ENCODE data around the gene OR1D2.

Gene OR1D2

GRCh38 chr17:3040882-3041281 lies 63.3 kb downstream of the OR1D2 start:
- Histone ChIP-seq H3K27me3 (ENCODE audit: insufficient read depth, low read length) (no peaks in the 10 kb centered on the region), H3K9me2 (ENCODE audit: low read depth, low read length) (no peaks in the 10 kb centered on the region), H3K9me3 (ENCODE audit: low read length) (peaks cover 8% of the 10 kb centered on the region; the same call in 1 of the 2 replicates), H2AFZ (ENCODE audit: low read length) (no peak overlapping the region), H3K4me3 (ENCODE audit: low read depth, low read length, poor library complexity, severe bottlenecking) (no peak overlapping the region), H3K4me2 (ENCODE audit: low read length) (no peak overlapping the region), H3K4me1 (ENCODE audit: insufficient read depth, low read length, severe bottlenecking) (no peaks in the 10 kb centered on the region), H4K20me1 (ENCODE audit: insufficient read depth, low read length) (no peaks in the 10 kb centered on the region), H3K27ac (ENCODE audit: low read depth, low read length, poor library complexity, severe bottlenecking) (no peak overlapping the region), H3F3A (ENCODE audit: insufficient read depth, low read length) (no peaks in the 10 kb centered on the region), H3K36me3 (ENCODE audit: insufficient read depth, low read length) (no peaks in the 10 kb centered on the region), H3K9ac (ENCODE audit: low read length) (no peak overlapping the region), H3K79me2 (ENCODE audit: insufficient read depth, low read length) (no peaks in the 10 kb centered on the region)
- no peak for TF ChIP-seq EZH2 (IDR thresholded peaks at IDR 0.05; ENCODE audit: borderline replicate concordance, low read length)
- TF ChIP-seq, protein P1, sequence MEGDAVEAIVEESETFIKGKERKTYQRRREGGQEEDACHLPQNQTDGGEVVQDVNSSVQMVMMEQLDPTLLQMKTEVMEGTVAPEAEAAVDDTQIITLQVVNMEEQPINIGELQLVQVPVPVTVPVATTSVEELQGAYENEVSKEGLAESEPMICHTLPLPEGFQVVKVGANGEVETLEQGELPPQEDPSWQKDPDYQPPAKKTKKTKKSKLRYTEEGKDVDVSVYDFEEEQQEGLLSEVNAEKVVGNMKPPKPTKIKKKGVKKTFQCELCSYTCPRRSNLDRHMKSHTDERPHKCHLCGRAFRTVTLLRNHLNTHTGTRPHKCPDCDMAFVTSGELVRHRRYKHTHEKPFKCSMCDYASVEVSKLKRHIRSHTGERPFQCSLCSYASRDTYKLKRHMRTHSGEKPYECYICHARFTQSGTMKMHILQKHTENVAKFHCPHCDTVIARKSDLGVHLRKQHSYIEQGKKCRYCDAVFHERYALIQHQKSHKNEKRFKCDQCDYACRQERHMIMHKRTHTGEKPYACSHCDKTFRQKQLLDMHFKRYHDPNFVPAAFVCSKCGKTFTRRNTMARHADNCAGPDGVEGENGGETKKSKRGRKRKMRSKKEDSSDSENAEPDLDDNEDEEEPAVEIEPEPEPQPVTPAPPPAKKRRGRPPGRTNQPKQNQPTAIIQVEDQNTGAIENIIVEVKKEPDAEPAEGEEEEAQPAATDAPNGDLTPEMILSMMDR (IDR thresholded peaks at IDR 0.05; ENCODE audit: low read length) = no peak

DNA sequence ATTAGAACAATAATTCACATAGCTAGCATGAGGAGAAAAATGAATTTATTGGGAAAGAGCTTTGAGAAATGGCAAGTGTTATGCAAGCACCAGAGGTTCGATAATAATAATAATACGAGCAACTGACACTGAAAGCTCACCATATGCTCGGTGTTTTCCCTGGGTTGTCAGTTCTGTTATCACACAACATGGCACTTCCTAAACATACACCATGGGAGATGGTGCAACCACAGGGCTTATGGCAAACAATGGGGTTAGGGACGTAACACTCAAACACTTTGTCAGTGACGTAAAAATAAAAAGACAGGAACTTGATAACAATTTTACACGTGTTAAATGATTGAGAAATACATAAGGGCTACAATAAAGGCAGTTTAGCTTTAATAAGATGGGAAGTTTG lies 64.5 kb downstream of the OR1D2 start:
- Histone ChIP-seq H3K36me3 (ENCODE audit: insufficient read depth, low read length) (no peaks in the 10 kb centered on the region), H3K9me2 (ENCODE audit: low read depth, low read length) (no peaks in the 10 kb centered on the region), H3K79me2 (ENCODE audit: insufficient read depth, low read length) (no peaks in the 10 kb centered on the region), H4K20me1 (ENCODE audit: insufficient read depth, low read length) (no peaks in the 10 kb centered on the region), H3K27ac (ENCODE audit: low read depth, low read length, poor library complexity, severe bottlenecking) (no peak overlapping the region), H3K4me3 (ENCODE audit: low read depth, low read length, poor library complexity, severe bottlenecking) (no peak overlapping the region), H3K4me1 (ENCODE audit: insufficient read depth, low read length, severe bottlenecking) (no peaks in the 10 kb centered on the region), H3F3A (ENCODE audit: insufficient read depth, low read length) (no peaks in the 10 kb centered on the region), H3K27me3 (ENCODE audit: insufficient read depth, low read length) (no peaks in the 10 kb centered on the region), H2AFZ (ENCODE audit: low read length) (no peak overlapping the region), H3K9me3 (ENCODE audit: low read length) (peaks cover 8% of the 10 kb centered on the region; the same call in 1 of the 2 replicates), H3K4me2 (ENCODE audit: low read length) (no peak overlapping the region), H3K9ac (ENCODE audit: low read length) (no peak overlapping the region)
- TF ChIP-seq, protein P1 (IDR thresholded peaks at IDR 0.05; ENCODE audit: low read length) = no peak
- no peak for TF ChIP-seq EZH2 (IDR thresholded peaks at IDR 0.05; ENCODE audit: borderline replicate concordance, low read length)

DNA sequence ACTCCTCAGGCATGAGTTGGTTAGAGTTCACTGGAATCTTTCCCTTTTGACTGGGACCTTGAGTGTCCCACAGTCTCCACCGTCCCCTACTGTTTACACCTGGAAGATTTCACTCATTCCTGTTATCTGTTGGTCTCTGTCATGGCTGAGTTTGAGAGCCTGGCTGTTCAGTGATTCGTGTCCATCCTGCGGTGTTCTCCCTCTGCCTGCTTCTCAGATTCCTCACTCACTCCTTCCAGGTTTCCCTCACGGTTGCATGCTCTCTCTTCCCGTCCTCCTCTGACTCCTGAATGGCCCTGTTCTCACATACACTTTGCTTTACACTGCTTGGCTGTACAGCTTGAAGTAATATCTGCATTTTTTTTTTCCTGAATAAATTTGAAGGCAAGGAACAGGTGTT lies 65.3 kb downstream of the OR1D2 start:
- Histone ChIP-seq H3K9me3 (ENCODE audit: low read length) (peaks cover 8% of the 10 kb centered on the region; the same call in 1 of the 2 replicates), H3K9me2 (ENCODE audit: low read depth, low read length) (no peaks in the 10 kb centered on the region), H3K9ac (ENCODE audit: low read length) (no peak overlapping the region), H3K4me3 (ENCODE audit: low read depth, low read length, poor library complexity, severe bottlenecking) (no peak overlapping the region), H3K4me2 (ENCODE audit: low read length) (no peak overlapping the region), H3K4me1 (ENCODE audit: insufficient read depth, low read length, severe bottlenecking) (no peaks in the 10 kb centered on the region), H3K27me3 (ENCODE audit: insufficient read depth, low read length) (no peaks in the 10 kb centered on the region; the same call in 1 of the 2 replicates), H3K36me3 (ENCODE audit: insufficient read depth, low read length) (no peaks in the 10 kb centered on the region), H3F3A (ENCODE audit: insufficient read depth, low read length) (no peaks in the 10 kb centered on the region), H3K79me2 (ENCODE audit: insufficient read depth, low read length) (no peaks in the 10 kb centered on the region), H4K20me1 (ENCODE audit: insufficient read depth, low read length) (no peaks in the 10 kb centered on the region), H3K27ac (ENCODE audit: low read depth, low read length, poor library complexity, severe bottlenecking) (no peak overlapping the region), H2AFZ (ENCODE audit: low read length) (no peak overlapping the region)
- no peak for TF ChIP-seq EZH2 (IDR thresholded peaks at IDR 0.05; ENCODE audit: borderline replicate concordance, low read length)
- TF ChIP-seq, protein P1 (IDR thresholded peaks at IDR 0.05; ENCODE audit: low read length) = no peak
